Measurements from ENCODE around the gene EIF4E.
"Not testable (repeated sequence)": the region's sequence is repeated elsewhere in the genome, so short reads cannot be mapped to it uniquely, and the experiment has no call there.

The EIF4E gene

DNA sequence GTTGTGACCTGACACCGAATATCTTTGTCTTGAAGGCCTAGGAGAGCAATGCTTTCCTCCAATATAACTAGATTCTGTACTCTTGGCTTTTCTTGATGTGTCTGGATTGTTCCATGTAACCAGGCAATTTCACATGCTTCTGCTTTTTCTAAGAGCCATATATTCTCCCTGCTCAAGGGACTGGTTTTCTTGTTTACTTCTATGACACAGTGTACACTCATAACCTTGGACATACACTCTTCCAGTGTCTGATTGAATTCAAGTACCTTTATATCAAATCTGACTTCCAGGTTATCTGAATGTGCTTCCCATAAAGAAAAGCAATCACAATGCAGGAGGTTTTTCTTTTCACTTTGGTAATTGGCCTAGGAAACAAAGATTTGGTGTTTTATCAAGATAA is 17.4 kb upstream of the EIF4E start:
- TF ChIP-seq, protein P1, sequence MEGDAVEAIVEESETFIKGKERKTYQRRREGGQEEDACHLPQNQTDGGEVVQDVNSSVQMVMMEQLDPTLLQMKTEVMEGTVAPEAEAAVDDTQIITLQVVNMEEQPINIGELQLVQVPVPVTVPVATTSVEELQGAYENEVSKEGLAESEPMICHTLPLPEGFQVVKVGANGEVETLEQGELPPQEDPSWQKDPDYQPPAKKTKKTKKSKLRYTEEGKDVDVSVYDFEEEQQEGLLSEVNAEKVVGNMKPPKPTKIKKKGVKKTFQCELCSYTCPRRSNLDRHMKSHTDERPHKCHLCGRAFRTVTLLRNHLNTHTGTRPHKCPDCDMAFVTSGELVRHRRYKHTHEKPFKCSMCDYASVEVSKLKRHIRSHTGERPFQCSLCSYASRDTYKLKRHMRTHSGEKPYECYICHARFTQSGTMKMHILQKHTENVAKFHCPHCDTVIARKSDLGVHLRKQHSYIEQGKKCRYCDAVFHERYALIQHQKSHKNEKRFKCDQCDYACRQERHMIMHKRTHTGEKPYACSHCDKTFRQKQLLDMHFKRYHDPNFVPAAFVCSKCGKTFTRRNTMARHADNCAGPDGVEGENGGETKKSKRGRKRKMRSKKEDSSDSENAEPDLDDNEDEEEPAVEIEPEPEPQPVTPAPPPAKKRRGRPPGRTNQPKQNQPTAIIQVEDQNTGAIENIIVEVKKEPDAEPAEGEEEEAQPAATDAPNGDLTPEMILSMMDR (IDR thresholded peaks at IDR 0.05; ENCODE audit: borderline replicate concordance, insufficient read depth, low read depth, low read length) = no peak

DNA sequence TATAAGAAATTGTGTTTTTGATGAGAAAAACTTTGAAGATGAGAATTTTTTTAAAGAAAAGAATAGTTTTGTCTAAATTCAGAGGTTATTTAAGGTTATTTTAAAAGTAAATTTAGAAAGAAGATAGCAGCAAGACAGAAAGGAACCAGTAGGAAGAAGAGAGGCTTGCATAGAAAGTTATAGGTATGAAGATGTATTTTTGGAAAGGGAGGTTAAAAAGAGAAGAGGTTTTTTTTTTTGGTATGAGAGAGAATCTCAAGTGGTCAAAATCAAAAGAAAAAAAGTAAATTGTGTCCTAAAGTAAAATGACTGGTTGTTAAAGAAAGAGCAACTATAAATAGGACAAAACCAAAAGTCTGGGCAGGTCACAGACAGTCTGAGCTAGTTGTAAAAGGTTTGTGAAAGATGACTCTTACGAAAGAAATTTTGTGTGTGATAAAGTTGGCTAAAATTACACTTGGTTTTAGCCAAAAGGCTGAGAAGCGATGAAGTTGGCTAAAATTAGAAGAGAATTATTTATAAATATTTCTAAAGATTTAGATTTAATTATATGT is 16.4 kb upstream of the EIF4E start:
- H3K4me3 ChIP-seq (ENCODE audit: low read depth, low read length) = no peak overlapping the region
- TF ChIP-seq, protein P1 (IDR thresholded peaks at IDR 0.05; ENCODE audit: borderline replicate concordance, insufficient read depth, low read depth, low read length) = no peak

More for the DNA sequence above, 17.4 kb upstream of the EIF4E start:
- H3K4me3 ChIP-seq (ENCODE audit: low read depth, low read length) = no peak overlapping the region

DNA sequence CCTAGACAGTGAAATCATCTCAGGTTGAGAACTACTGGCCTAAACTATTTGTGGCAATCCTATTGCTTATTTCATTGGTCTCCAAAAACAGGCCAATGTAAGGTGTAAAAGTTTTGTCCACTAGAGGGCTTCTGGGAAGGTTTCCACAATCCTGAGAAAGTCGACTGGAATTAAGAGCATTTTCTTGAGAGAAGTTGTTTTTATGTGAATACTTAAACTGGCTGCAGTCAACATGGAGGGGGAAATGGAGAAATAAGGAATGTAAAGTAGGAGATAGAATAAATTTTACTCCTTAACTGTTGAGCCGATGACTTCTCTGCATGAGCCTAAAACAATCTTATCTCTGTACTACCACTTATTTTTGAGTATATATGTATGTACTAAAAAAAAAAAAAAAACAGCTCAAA is 11.0 kb upstream of the EIF4E start:
- no peak overlapping the region for H3K4me3 ChIP-seq (ENCODE audit: low read depth, low read length)
- TF ChIP-seq, protein P1 (IDR thresholded peaks at IDR 0.05; ENCODE audit: borderline replicate concordance, insufficient read depth, low read depth, low read length) = peak; percentile 55

DNA sequence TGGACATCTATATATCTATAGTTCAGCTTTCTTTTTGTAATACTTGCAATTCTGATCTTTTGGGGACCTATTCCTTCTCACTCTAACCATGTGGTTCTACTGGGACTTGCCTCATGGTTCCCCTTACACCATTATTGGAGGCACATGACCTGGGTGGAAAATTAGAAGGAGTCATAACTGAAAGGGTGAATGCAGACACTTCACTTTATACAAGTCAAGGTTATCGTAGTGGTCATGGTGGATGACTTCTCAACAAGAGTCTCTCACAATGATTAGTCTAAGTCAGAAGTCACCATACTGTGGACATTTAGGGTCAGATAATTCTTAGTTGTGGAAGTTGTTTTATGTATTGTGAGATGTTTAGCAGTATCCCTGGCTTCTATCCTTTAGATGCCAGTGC is 10.5 kb upstream of the EIF4E start:
- no peak overlapping the region for H3K4me3 ChIP-seq (ENCODE audit: low read depth, low read length)
- TF ChIP-seq, protein P1 (IDR thresholded peaks at IDR 0.05; ENCODE audit: borderline replicate concordance, insufficient read depth, low read depth, low read length) = no peak

DNA sequence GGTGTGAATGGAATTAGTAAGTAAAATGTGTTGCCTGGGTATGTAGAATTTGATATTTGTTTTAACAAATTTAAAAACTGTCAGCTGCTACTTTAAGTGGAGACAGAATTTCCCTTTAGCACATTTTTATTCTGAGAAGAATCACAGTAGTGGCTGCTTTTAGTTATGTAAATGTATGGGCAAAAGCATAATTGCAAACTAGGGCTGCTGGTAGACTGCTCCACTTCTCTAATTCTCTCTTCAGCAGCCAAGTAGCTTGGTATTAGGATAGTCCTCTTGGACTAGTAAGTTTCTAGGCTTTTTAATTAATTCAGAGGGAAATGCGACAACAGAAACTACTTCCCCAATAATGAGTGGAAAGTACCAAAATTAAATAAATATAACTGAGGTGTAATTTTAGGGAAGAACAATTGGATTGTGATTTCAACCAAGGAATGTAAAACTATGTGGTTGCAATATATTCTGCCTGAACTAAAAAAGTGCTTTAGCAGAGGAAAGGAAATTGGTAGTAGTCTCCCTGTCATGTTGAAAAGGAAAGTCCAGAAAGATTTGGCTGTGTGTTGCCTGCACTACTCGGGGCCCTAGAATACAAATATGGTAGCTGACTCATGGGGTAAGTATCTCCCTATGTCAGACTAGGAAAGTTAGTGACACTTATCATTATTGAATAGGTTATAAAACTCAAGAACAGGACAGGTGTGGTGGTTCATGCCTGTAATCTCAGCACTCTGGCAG is 9.2 kb upstream of the EIF4E start:
- H3K4me3 ChIP-seq (ENCODE audit: low read depth, low read length) = no peak overlapping the region
- TF ChIP-seq, protein P1 (IDR thresholded peaks at IDR 0.05; ENCODE audit: borderline replicate concordance, insufficient read depth, low read depth, low read length) = no peak

DNA sequence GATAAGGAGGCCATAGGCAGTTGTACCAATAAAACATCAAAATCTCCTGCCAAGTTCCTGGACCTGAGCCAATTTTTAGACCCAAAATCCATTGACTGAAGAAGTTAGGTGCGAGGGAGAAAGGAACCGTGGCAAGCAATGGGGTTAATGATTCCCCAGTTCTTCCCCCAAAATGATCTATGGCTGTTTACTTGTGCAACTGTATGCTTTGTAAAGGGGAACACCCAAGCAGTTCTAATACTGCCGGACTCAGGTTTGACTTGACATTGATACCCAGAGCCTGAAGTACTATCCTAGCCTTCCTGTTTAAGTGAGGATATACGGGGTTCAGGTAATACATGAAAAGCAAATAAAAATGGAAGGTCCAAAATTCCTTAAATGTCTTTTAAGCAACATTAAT is 6.7 kb upstream of the EIF4E start:
- TF ChIP-seq, protein P1 (IDR thresholded peaks at IDR 0.05; ENCODE audit: borderline replicate concordance, insufficient read depth, low read depth, low read length) = no peak
- H3K4me3 ChIP-seq (ENCODE audit: low read depth, low read length) = no peak overlapping the region

DNA sequence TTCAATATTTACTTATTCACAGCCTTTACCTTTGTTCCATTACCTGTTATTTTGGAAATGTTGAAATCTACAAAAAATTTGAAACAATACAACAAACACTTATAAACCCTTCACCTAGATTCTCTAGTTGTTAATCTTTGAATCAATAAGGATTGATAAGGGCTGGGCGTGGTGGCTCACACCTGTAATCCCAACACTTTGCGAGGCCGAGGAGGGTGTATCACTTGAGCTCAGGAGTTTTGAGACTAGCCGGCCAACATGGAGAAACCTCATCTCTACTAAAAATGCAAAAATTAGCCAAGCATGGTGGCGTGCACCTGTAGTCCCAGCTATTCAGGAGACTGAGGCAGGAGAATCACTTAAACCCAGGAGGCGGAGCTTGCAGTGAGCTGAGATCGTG is 5.9 kb upstream of the EIF4E start:
- H3K4me3 ChIP-seq (ENCODE audit: low read depth, low read length) = not testable (repeated sequence)

All from GM12875 (cell line).